ENCODE data around the gene PSME3IP1.

The PSME3IP1 gene

DNA sequence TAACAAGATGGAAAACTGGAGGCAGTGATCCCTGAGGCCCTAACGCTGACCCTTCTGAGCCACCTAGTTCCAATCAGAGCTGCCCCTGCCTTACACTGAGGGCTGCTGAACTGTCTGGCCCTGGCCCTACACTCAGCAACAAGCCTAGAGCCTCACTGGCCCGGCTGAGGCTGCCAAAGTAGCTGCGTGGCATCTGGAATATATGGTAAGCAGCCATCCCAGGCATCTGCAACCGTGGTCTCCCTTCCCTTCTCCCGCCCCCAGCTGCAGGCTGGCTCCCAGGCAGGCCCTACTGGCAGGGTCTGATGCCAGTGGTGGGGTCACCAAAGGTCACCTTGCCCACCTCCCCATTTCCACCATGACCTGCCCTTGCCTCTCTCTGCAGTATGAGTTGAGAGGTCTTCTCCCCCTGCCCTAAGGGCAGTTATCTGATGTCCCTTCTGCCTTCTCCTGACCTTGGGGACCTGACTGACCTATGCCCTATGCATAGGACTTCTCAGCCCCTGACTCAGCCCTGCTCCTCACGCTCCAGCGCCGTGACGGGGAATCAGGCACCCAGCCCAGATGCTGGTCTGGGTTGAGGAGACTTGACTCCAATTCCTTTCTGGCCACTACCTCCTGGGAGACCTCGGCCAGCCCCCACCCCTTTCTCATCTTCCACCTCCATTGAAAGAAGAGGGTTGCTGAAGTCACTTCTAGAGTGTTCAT is 48.1 kb downstream of the PSME3IP1 start:
- TF ChIP-seq YY1 (IDR thresholded peaks at IDR 0.05; ENCODE audit: low read depth) = no peak
- TF ChIP-seq, protein P1, sequence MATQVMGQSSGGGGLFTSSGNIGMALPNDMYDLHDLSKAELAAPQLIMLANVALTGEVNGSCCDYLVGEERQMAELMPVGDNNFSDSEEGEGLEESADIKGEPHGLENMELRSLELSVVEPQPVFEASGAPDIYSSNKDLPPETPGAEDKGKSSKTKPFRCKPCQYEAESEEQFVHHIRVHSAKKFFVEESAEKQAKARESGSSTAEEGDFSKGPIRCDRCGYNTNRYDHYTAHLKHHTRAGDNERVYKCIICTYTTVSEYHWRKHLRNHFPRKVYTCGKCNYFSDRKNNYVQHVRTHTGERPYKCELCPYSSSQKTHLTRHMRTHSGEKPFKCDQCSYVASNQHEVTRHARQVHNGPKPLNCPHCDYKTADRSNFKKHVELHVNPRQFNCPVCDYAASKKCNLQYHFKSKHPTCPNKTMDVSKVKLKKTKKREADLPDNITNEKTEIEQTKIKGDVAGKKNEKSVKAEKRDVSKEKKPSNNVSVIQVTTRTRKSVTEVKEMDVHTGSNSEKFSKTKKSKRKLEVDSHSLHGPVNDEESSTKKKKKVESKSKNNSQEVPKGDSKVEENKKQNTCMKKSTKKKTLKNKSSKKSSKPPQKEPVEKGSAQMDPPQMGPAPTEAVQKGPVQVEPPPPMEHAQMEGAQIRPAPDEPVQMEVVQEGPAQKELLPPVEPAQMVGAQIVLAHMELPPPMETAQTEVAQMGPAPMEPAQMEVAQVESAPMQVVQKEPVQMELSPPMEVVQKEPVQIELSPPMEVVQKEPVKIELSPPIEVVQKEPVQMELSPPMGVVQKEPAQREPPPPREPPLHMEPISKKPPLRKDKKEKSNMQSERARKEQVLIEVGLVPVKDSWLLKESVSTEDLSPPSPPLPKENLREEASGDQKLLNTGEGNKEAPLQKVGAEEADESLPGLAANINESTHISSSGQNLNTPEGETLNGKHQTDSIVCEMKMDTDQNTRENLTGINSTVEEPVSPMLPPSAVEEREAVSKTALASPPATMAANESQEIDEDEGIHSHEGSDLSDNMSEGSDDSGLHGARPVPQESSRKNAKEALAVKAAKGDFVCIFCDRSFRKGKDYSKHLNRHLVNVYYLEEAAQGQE (IDR thresholded peaks at IDR 0.05; ENCODE audit: low read depth) = no peak
- TF ChIP-seq, protein P2, sequence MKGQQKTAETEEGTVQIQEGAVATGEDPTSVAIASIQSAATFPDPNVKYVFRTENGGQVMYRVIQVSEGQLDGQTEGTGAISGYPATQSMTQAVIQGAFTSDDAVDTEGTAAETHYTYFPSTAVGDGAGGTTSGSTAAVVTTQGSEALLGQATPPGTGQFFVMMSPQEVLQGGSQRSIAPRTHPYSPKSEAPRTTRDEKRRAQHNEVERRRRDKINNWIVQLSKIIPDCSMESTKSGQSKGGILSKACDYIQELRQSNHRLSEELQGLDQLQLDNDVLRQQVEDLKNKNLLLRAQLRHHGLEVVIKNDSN (IDR thresholded peaks at IDR 0.05) = no peak
- no peak for TF ChIP-seq RAD21 (IDR thresholded peaks at IDR 0.05; ENCODE audit: low read depth)
- no peak for TF ChIP-seq CEBPB (IDR thresholded peaks at IDR 0.05)
- TF ChIP-seq TAF1 (IDR thresholded peaks at IDR 0.05; ENCODE audit: low read depth) = no peak
- TF ChIP-seq CREB1 (IDR thresholded peaks at IDR 0.05; ENCODE audit: low read depth) = no peak
- TF ChIP-seq TEAD4 (IDR thresholded peaks at IDR 0.05) = no peak
- no peak for TF ChIP-seq EGR1 (IDR thresholded peaks at IDR 0.05)
- TF ChIP-seq, protein P3, sequence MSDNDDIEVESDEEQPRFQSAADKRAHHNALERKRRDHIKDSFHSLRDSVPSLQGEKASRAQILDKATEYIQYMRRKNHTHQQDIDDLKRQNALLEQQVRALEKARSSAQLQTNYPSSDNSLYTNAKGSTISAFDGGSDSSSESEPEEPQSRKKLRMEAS (IDR thresholded peaks at IDR 0.05) = no peak
- TF ChIP-seq EP300 (IDR thresholded peaks at IDR 0.05; ENCODE audit: borderline replicate concordance) = no peak
- no peak for TF ChIP-seq TCF12 (IDR thresholded peaks at IDR 0.05; ENCODE audit: low read depth)
- no peak for TF ChIP-seq FOXM1 (IDR thresholded peaks at IDR 0.05; ENCODE audit: borderline replicate concordance, low read depth)

DNA sequence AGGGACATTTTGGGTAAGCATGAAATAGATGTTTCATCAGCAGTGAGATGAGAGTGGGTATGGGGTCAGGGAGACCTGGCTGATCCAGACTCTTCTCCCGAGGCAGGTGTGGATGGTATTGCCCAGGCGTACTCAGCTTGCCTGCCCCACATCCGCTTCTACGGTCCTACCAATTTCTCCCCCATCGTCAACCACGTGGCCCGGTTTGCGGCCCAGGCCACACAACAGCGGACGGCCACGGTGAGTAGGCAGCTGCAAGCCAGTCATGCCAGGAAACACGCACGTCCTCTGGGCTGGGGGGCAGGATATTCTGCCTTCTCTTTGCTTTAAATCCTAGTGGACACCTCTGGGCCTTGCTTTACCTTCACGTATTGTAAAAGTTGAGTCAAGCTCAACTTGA is 48.8 kb downstream of the PSME3IP1 start:
- TF ChIP-seq, protein P2 (IDR thresholded peaks at IDR 0.05) = no peak
- TF ChIP-seq EGR1 (IDR thresholded peaks at IDR 0.05) = no peak
- no peak for TF ChIP-seq ZBTB7A (IDR thresholded peaks at IDR 0.05; ENCODE audit: low read depth)
- TF ChIP-seq, protein P3 (IDR thresholded peaks at IDR 0.05) = no peak
- no peak for TF ChIP-seq FOXM1 (IDR thresholded peaks at IDR 0.05; ENCODE audit: borderline replicate concordance, low read depth)
- TF ChIP-seq TCF12 (IDR thresholded peaks at IDR 0.05; ENCODE audit: low read depth) = no peak
- TF ChIP-seq CREB1 (IDR thresholded peaks at IDR 0.05; ENCODE audit: low read depth) = no peak
- TF ChIP-seq EP300 (IDR thresholded peaks at IDR 0.05; ENCODE audit: borderline replicate concordance) = no peak
- TF ChIP-seq RAD21 (IDR thresholded peaks at IDR 0.05; ENCODE audit: low read depth) = no peak
- TF ChIP-seq, protein P1 (IDR thresholded peaks at IDR 0.05; ENCODE audit: low read depth) = no peak
- no peak for TF ChIP-seq TAF1 (IDR thresholded peaks at IDR 0.05; ENCODE audit: low read depth)
- no peak for TF ChIP-seq CEBPB (IDR thresholded peaks at IDR 0.05)

DNA sequence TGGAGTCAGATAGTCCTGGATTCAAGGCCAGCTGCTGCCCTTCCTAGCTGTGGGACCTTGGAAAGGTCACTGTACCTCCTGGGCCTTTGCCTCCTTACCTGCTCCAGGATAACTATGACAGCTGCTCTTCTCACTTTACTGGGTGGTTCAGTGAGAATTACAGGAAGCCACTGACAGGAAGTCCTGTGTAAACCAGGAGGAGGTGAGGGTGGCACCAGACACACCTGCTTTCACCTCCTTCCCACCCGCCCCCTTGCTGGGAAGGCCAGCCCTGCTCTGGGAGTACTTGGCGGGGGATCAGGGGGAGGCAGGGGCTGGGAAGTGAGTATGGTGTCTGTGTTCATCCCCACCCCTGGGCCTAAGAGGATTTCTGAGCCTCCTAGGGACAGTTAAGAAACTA is 50.9 kb downstream of the PSME3IP1 start:
- TF ChIP-seq TEAD4 (IDR thresholded peaks at IDR 0.05) (no peak), ZBTB7A (IDR thresholded peaks at IDR 0.05; ENCODE audit: low read depth) (no peak), NFIC (IDR thresholded peaks at IDR 0.05) (no peak), RAD21 (IDR thresholded peaks at IDR 0.05; ENCODE audit: low read depth) (no peak), EP300 (IDR thresholded peaks at IDR 0.05; ENCODE audit: borderline replicate concordance) (no peak), CEBPB (IDR thresholded peaks at IDR 0.05) (no peak), TCF12 (IDR thresholded peaks at IDR 0.05; ENCODE audit: low read depth) (no peak), TAF1 (IDR thresholded peaks at IDR 0.05; ENCODE audit: low read depth) (no peak), FOXM1 (IDR thresholded peaks at IDR 0.05; ENCODE audit: borderline replicate concordance, low read depth) (no peak)
- TF ChIP-seq, protein P1 (IDR thresholded peaks at IDR 0.05; ENCODE audit: low read depth) = no peak
- TF ChIP-seq, protein P2 (IDR thresholded peaks at IDR 0.05) = no peak

DNA sequence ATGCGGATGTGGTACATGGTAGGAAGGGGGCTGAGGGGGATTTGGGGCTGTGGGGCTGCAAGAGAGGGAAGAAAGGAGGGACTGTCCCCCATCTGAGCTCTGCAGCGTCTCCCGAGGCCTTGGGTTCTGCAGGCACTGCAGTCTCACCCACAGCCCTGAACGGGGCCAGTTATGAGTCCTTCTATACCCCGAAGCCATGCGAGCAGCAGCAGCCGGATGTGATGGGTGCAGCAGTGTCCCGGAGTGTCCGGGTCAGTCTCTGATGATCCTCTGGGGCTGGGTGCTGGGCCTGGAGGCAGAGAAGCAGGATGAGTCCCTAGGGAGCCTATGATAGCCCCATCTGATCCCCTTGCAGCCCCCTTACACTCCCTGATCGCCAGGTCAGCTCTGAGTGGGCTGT is 52.0 kb downstream of the PSME3IP1 start:
- TF ChIP-seq ZBTB7A (IDR thresholded peaks at IDR 0.05; ENCODE audit: low read depth) = no peak
- TF ChIP-seq YY1 (IDR thresholded peaks at IDR 0.05; ENCODE audit: low read depth) = no peak
- TF ChIP-seq EP300 (IDR thresholded peaks at IDR 0.05; ENCODE audit: borderline replicate concordance) = no peak
- TF ChIP-seq CEBPB (IDR thresholded peaks at IDR 0.05) = no peak
- TF ChIP-seq, protein P2 (IDR thresholded peaks at IDR 0.05) = no peak
- no peak for TF ChIP-seq FOXM1 (IDR thresholded peaks at IDR 0.05; ENCODE audit: borderline replicate concordance, low read depth)
- TF ChIP-seq TCF12 (IDR thresholded peaks at IDR 0.05; ENCODE audit: low read depth) = no peak
- no peak for TF ChIP-seq RAD21 (IDR thresholded peaks at IDR 0.05; ENCODE audit: low read depth)
- TF ChIP-seq, protein P3 (IDR thresholded peaks at IDR 0.05) = no peak
- no peak for TF ChIP-seq EGR1 (IDR thresholded peaks at IDR 0.05)
- TF ChIP-seq, protein P1 (IDR thresholded peaks at IDR 0.05; ENCODE audit: low read depth) = no peak

All from Ishikawa (cell line).